Right lobe of liver (tissue), 6 donors: ENCODE results near the gene COX20. TPM values are rescaled to one million over a fixed set of nuclear protein-coding genes. Genes with fewer than 3 reads are reported as not detected.
A peak's percentile ranks its signal among the peaks of the same experiment; 100 is the strongest.

Source experiments
- ATAC-seq, 4 donors: fragments of 200-7000 bp; cut with Tn5 transposase; one replicate each; pipeline ENCODE4 v1.9.1; 2020; ENCODE audit warnings: mild to moderate bottlenecking in 4 of 4, moderate library complexity in 4 of 4
- DNase-seq, 3 donors: peaks; one replicate each; pipeline ENCODE4 v3.0.0-alpha.2; 2020
- H3K27ac ChIP-seq, 3 donors: fragments of 200-600 bp; one replicate each; pipeline ENCODE4 v1.8.0; 2022
- H3K27me3 ChIP-seq, 2 donors: fragments of 200-600 bp; one replicate each; pipeline ENCODE4 v1.8.0; 2022
- H3K36me3 ChIP-seq, 4 donors: fragments of 200-600 bp; sonication (generic) in 1 of 4; one replicate each; pipeline versions ENCODE4 v1.5.1 to v1.8.0; 2017 to 2022; ENCODE audit warnings: control low read depth in 1 of 4
- H3K4me1 ChIP-seq, 4 donors: fragments of 200-600 bp; sonication (generic) in 1 of 4; one replicate each; pipeline versions ENCODE4 v1.5.1 to v1.8.0; 2017 to 2022; ENCODE audit warnings: control low read depth in 1 of 4
- H3K4me3 ChIP-seq, 3 donors: fragments of 200-600 bp; one replicate each; pipeline ENCODE4 v1.8.0; 2022
- H3K9me3 ChIP-seq, 4 donors: fragments of 200-600 bp; sonication (generic) in 1 of 4; one replicate each; pipeline versions ENCODE4 v1.5.1 to v1.8.0; 2017 to 2022; ENCODE audit warnings: control low read depth in 1 of 4
- POLR2A ChIP-seq: fragments of 450-650 bp; IDR thresholded peaks from one replicate; pipeline ENCODE4 v1.6.1; 2017; ENCODE audit warnings: antibody characterized with exemption, mild to moderate bottlenecking
- WGBS: methylation state at CpG from one replicate; pipeline ENCODE4 v1.1.6; 2018; ENCODE audit warnings: low coverage, low lambda C conversion rate; ENCODE audit not compliant: insufficient coverage; ENCODE audit errors: missing lambda C conversion rate; 5-methylcytosine and 5-hydroxymethylcytosine counted together
- intact Hi-C, 2 donors: fragments of 100-400 bp; cut with DNase I; formaldehyde crosslinking; loops; one replicate each; pipeline versions ENCODE4 v1.11.2 to v1.14.1; 2022
- total RNA-seq, 6 experiments: library from RNA; depleted of rRNA in 2 of 6; stranded (reverse); fragments of >200 nt in 2 of 6; fragmentation: NEBNext Ultra II Directional in 3 of 6; extraction: Animal tissue kit (Norgen Biotek cat#: 25700) in 3 of 6; gene quantifications; one replicate each; pipeline versions ENCODE4 v1.1.0 to v1.2.4, GENCODE V29; 2016 to 2023
- TF ChIP-seq, protein P1 (sequence below), 4 donors: fragments of 200-600 bp in 3 of 4; fragments of 450-650 bp in 1 of 4; IDR thresholded peaks; one replicate each; pipeline versions ENCODE4 v1.5.1 to v1.8.0; 2016 to 2022; ENCODE audit warnings: antibody characterized with exemption in 4 of 4, mild to moderate bottlenecking in 2 of 4
- donor health status: DM: no; HTN: yes; CAD: no.
- donor health status: DM: no; HTN: no; CAD: no.
- donor health status: DM: no; HTN: no; CAD: no.
- donor health status: DM: no; HTN: yes; CAD: no.
- donor health status: DM: no; HTN: yes; CAD: no.

Gene COX20
- total RNA-seq, 6 experiments from 2014 or later: 16.8 to 28.5 (median 19.6) TPM

GRCh38 chr1:244857761-244858160 is 22.3 kb downstream of the COX20 start:
- no peaks in the 10 kb centered on the region for H3K27me3 ChIP-seq
- no peak for DNase-seq
- H3K36me3 ChIP-seq: peaks cover 0 to 84% (median 51%) of the 10 kb centered on the region in 4 donors
- no peak overlapping the region for H3K27ac ChIP-seq
- TF ChIP-seq POLR2A: no peak
- TF ChIP-seq, protein P1, sequence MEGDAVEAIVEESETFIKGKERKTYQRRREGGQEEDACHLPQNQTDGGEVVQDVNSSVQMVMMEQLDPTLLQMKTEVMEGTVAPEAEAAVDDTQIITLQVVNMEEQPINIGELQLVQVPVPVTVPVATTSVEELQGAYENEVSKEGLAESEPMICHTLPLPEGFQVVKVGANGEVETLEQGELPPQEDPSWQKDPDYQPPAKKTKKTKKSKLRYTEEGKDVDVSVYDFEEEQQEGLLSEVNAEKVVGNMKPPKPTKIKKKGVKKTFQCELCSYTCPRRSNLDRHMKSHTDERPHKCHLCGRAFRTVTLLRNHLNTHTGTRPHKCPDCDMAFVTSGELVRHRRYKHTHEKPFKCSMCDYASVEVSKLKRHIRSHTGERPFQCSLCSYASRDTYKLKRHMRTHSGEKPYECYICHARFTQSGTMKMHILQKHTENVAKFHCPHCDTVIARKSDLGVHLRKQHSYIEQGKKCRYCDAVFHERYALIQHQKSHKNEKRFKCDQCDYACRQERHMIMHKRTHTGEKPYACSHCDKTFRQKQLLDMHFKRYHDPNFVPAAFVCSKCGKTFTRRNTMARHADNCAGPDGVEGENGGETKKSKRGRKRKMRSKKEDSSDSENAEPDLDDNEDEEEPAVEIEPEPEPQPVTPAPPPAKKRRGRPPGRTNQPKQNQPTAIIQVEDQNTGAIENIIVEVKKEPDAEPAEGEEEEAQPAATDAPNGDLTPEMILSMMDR (IDR thresholded peaks at IDR 0.05): no peak
- intact Hi-C loops: no loop called here
- 69% methylated on average over 3 of the region's 3 CpGs for WGBS
- no peak overlapping the region for H3K4me3 ChIP-seq
- peaks cover 0 to 36% (median 10%) of the 10 kb centered on the region in 4 donors for H3K4me1 ChIP-seq
- no peak for ATAC-seq
- no peaks in the 10 kb centered on the region for H3K9me3 ChIP-seq

GRCh38 chr1:244858357-244858756 is 22.9 kb downstream of the COX20 start:
- H3K9me3 ChIP-seq: no peaks in the 10 kb centered on the region
- WGBS: 70% methylated on average over 1 of the region's 1 CpG
- peaks cover 0 to 36% (median 10%) of the 10 kb centered on the region in 4 donors for H3K4me1 ChIP-seq
- no peak overlapping the region for H3K27ac ChIP-seq
- H3K36me3 ChIP-seq: peaks cover 0 to 78% (median 45%) of the 10 kb centered on the region in 4 donors
- DNase-seq (no peak), ATAC-seq (no peak)
- TF ChIP-seq, protein P1 (IDR thresholded peaks at IDR 0.05): no peak
- TF ChIP-seq POLR2A: no peak
- intact Hi-C loops: no loop called here
- no peak overlapping the region for H3K4me3 ChIP-seq
- H3K27me3 ChIP-seq: no peaks in the 10 kb centered on the region

DNA sequence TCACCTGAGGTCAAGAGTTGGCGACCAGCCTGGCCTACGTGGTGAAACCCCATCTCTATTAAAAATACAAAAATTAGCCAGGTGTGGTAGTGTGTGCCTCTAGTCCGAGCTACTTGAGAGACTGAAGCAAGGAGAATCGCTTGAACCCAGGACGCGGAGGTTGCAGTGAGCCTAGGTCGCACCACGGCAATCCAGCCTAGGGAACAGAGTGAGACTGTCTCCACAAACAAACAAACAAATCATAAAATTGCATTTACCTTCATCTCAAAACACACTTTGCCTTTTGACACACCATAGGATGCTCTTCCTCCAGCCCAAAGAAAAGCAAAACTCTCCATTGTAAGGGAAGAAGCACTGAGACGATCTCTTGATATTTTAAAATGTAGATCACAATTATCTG is 24.6 kb downstream of the COX20 start:
- Histone ChIP-seq H3K27me3 (no peaks in the 10 kb centered on the region), H3K4me3 (no peak overlapping the region), H3K4me1 (peaks cover 0 to 27% (median 10%) of the 10 kb centered on the region in 4 donors), H3K27ac (no peak overlapping the region), H3K36me3 (peaks cover 0 to 61% (median 38%) of the 10 kb centered on the region in 4 donors), H3K9me3 (no peaks in the 10 kb centered on the region)
- DNase-seq: no peak
- intact Hi-C loops: no loop called here
- TF ChIP-seq, protein P1 (IDR thresholded peaks at IDR 0.05): no peak
- no peak for TF ChIP-seq POLR2A
- ATAC-seq: no peak
- WGBS: 42% methylated on average over 8 of the region's 9 CpGs

GRCh38 chr1:244860914-244861610 is 25.6 kb downstream of the COX20 start:
- H3K4me1 ChIP-seq: peaks cover 0 to 35% (median 10%) of the 10 kb centered on the region in 4 donors
- ATAC-seq (no peak), DNase-seq (no peak)
- H3K9me3 ChIP-seq: no peaks in the 10 kb centered on the region
- H3K4me3 ChIP-seq: peak overlapping the region; percentile 80 to 90 (median 87)
- 3% methylated on average over 2 of the region's 2 CpGs for WGBS
- no peaks in the 10 kb centered on the region for H3K27me3 ChIP-seq
- TF ChIP-seq POLR2A: no peak
- TF ChIP-seq, protein P1 (IDR thresholded peaks at IDR 0.05): no peak
- H3K27ac ChIP-seq: peak overlapping the region; percentile 2 to 100 (median 99)
- intact Hi-C loops: no loop called here
- H3K36me3 ChIP-seq: peaks cover 0 to 51% (median 33%) of the 10 kb centered on the region in 4 donors
